K562 (cell line): ENCODE results near the gene TMEM38B. TPM values are rescaled to one million over a fixed set of nuclear protein-coding genes. Genes with fewer than 3 reads are reported as not detected.

ENCODE experiments used
- MXI1 ChIP-seq: IDR thresholded peaks from 2 replicates; pipeline ENCODE4 v1.6.1; 2011; ENCODE audit warnings: low read depth, mild to moderate bottlenecking, improper control_type of control experiment, low read length
- XRCC3 ChIP-seq: fragments of 450-650 bp; IDR thresholded peaks from 2 replicates; pipeline ENCODE4 v1.6.1; 2017; ENCODE audit warnings: mild to moderate bottlenecking, moderate library complexity
- ZBTB40 ChIP-seq, 2 experiments: fragments of 450-650 bp in 1 of 2; sonication (generic) in 1 of 2; formaldehyde crosslinking in 1 of 2; IDR thresholded peaks; 2 replicates each; pipeline versions ENCODE4 v1.7.1 to v1.9.0; 2016 to 2022; ENCODE audit warnings: inconsistent platforms in 1 of 2, mild to moderate bottlenecking in 1 of 2, missing genetic modification reagents in 1 of 2
- ZNF507 ChIP-seq: conservative IDR thresholded peaks from 2 replicates; pipeline ENCODE4 v1.6.1; 2017; ENCODE audit warnings: missing genetic modification characterization, missing compliant biosample characterization
- polyA plus RNA-seq, 8 experiments: library from polyadenylated mRNA; depleted of rRNA in 4 of 8; stranded (reverse) in 5 of 8; unstranded in 3 of 8; fragments of >200 nt; fragmentation: Nextera tagmentation in 2 of 8; fragmentation: Illumina TruSeq in 1 of 8; extraction: Ambion mirVana in 2 of 8; extraction: Trizol in 1 of 8; gene quantifications; 2 replicates each; pipeline versions ENCODE4 v1.2.1 to v1.2.3, GENCODE V29; 2011 to 2014; ENCODE audit warnings: inconsistent platforms in 1 of 8, missing spikeins in 1 of 8
- total RNA-seq, 7 experiments: library from RNA; depleted of rRNA in 6 of 7; stranded (reverse); fragments of >200 nt in 6 of 7; fragmentation: Illumina TruSeq in 2 of 7; extraction: Trizol in 2 of 7; gene quantifications; 2 replicates each; pipeline versions ENCODE4 v1.2.1 to v1.2.3, GENCODE V29; 2011 to 2021; ENCODE audit warnings: low replicate concordance in 1 of 7
- TF ChIP-seq, protein P1 (sequence below): fragments of 450-650 bp; IDR thresholded peaks from 2 replicates; pipeline ENCODE4 v1.6.1; 2018; ENCODE audit not compliant: partially characterized antibody

Gene TMEM38B
- total and polyA plus RNA-seq, 9 of the 15 experiments (the other 6 are each of a cell fraction or from before 2014, with no cell fraction given): 26.0 to 57.5 (median 38.5) TPM

DNA sequence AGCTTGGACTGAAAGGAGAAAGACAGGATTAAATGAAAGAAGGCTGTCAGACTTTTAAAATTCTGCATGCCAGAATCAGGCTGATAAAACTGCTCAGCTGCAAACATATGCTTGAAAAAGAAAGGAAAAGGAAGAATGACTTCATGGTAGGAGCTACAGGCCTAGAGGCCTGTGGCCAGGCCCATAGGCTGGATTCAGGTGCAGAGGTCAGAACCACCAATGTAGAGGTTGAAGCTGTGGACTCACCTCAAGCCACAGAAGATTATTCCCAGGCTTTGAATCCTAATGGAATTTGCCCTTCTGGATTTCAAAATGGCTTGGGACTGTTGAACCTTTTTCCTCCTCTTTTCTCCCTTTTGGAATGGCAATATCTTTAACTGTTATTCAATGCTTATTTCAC lies 47.7 kb downstream of the TMEM38B start (continued):
- TF ChIP-seq ZBTB40 (IDR thresholded peaks at IDR 0.05): no peak
- no peak for TF ChIP-seq ZBTB40 (CRISPR knock-in tag; IDR thresholded peaks at IDR 0.05)
- no peak for TF ChIP-seq MXI1
- no peak for TF ChIP-seq XRCC3
- TF ChIP-seq ZNF507 (tag): no peak
- TF ChIP-seq, protein P1, sequence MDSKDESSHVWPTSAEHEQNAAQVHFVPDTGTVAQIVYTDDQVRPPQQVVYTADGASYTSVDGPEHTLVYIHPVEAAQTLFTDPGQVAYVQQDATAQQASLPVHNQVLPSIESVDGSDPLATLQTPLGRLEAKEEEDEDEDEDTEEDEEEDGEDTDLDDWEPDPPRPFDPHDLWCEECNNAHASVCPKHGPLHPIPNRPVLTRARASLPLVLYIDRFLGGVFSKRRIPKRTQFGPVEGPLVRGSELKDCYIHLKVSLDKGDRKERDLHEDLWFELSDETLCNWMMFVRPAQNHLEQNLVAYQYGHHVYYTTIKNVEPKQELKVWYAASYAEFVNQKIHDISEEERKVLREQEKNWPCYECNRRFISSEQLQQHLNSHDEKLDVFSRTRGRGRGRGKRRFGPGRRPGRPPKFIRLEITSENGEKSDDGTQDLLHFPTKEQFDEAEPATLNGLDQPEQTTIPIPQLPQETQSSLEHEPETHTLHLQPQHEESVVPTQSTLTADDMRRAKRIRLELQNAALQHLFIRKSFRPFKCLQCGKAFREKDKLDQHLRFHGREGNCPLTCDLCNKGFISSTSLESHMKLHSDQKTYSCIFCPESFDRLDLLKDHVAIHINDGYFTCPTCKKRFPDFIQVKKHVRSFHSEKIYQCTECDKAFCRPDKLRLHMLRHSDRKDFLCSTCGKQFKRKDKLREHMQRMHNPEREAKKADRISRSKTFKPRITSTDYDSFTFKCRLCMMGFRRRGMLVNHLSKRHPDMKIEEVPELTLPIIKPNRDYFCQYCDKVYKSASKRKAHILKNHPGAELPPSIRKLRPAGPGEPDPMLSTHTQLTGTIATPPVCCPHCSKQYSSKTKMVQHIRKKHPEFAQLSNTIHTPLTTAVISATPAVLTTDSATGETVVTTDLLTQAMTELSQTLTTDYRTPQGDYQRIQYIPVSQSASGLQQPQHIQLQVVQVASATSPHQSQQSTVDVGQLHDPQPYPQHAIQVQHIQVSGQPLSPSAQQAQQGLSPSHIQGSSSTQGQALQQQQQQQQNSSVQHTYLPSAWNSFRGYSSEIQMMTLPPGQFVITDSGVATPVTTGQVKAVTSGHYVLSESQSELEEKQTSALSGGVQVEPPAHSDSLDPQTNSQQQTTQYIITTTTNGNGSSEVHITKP: no peak
